GM18526 (cell line): ENCODE measurements around the gene SHH.

Experiments
- POLR2A ChIP-seq: IDR thresholded peaks from 3 replicates; pipeline ENCODE4 v1.6.1; 2011; ENCODE audit not compliant: insufficient read length; ENCODE audit errors: extremely low read depth

The SHH gene

DNA sequence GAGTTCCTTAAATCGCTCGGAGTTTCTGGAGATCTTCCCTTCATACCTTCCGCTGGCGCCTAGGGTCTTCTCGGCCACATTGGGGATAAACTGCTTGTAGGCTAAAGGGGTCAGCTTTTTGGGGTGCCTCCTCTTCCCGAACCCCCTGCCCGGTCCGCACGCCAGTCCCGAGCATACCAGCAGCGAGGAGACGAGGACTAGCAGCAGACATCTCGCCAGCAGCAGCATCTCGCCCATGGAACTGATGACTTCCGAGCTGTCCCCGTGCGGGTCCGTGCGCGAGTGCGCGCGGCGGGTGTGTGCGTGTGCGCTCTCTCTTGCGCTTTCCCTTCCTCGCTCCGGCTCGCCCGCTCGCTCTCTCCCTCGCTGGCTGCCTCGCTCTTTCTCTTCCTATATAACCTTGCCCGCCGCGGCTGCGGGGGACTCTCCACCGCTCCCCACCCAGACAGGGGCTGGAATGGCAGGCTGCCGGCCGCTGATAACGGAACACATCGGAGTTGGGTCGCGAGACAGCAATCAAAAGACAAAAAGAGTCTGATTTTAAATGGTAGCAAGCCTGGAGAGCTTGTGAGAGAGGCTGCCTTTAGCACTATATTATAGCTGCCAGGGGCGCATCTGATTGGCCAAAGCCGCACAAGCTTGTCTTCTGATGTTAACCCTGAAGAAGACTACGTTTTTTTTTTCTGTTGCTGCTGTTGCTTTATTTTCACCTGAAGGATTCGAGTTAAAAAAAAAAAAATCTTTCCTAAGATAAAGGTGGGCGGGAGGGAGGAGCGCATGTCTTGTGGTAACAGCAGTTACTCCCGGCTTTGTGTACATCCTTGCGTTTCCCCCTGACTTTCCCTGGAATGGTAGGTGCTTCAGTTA lies at the start of gene SHH:
TSS of gene SHH (minus strand) at position 569 of the 867 bp plus-strand sequence. CDS start at position 228, 341 bp downstream.
- no peak for TF ChIP-seq POLR2A

DNA sequence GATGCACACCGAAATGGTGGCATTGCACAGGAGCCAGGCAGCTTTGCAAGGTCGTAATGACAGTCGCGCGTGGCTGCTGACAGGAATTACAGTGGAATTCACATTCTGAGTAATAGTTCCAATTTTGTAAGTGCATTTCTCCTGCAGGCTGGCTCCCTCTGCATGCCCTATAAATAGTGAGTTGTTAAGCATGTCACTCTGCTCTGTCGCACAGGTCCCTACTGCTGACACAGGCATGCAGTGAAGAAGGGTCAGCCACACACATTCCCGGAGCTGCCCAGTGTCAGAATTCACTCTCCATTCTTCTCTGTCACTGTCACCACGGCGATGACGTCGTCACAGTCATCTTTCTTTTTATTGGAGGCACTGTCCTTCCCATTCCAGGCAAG lies 49.2 kb upstream of the SHH start:
- TF ChIP-seq POLR2A = no peak

DNA sequence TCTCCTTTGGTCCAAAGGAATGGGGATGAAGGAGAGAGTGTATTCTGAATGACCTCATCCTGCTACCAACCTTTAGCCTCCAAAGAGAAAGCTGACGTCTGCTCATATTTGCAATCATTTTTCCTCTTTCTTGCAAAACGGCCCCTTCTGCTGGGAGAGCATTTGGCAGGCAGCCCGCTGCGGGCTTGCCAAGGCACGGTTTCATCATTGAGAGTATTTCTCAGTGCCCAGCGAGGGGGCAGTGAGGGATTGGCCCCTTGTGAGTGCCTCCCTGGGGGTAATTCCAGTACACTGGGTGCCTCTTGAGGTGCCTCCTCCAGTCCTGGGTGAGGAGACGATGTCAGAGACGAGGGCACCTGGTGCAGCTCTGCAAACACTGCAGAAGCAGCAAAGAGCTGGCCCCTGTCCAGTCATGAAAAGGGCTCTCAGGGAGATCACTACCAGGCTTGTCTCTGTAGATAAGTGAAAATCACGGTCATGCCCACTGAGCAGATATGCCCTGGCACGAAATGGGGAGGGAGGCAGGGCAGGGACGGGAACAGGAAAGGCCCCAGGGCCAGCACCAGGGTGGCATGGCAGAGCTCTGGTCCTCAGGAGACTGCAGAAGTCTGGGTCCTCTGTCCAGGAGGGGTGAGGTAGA lies 48.7 kb upstream of the SHH start:
- TF ChIP-seq POLR2A = no peak

DNA sequence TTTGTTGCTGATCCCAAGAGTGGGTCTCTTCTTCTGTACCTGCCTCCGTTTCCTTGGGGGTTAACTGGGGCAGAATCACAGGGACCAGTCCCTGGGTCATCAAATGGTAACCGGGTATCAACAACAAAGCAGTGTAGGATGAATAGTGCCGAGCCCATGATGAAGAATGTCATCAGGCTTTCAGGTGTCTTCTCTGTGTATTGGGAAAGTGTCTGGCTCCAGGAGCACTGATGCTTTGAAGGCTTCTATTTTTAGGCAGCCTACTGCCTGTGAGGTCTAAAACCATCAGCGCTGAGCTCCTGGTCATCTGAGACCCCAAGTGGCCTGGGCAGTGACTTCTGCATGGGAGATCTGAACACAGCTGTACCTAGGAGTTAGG lies 48.2 kb upstream of the SHH start:
- no peak for TF ChIP-seq POLR2A

DNA sequence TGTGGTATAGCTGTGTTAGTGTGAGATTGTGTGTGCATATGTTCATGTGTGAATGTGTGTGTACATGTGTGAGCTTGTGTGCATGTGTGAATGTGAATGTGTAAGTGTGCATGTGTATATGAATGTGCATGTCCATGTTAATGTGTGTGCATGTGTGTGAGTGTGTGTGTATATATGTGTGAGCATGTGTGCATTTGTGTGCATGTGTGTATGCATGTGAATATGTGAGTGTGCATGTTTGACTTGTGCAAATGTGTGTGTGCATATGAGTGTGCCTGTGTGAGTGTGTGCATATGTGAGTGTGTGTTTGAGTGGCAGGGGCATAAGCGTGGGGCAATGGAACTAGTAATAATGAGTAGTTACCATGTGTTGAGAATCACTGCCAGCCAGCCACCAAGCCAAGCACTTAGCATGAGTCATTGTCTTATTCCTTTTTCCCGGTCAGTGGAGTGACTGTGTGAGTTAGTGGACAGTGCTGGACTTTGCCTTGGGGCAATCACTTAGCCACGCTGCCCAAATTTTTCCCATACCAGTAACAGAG lies 46.3 kb upstream of the SHH start:
- no peak for TF ChIP-seq POLR2A

DNA sequence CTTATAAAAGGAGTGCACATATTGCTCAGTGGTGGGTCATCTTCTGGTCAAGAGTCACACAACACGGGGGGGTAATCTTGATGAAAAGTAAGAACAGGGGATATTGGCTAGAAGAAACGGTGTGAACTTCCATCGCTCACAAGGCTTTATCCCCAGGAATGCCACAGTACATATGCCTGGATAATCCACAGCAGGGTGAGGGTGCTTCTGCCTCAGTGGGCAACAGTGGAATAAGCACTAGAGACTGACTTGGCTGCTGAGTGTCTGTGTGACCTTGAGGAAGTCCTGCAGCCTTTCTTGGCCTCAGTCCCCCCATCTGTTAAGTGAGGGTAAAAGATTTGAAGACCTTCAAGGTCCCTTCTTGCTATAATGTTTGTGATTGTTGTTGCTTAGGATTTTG lies 44.9 kb upstream of the SHH start:
- no peak for TF ChIP-seq POLR2A

DNA sequence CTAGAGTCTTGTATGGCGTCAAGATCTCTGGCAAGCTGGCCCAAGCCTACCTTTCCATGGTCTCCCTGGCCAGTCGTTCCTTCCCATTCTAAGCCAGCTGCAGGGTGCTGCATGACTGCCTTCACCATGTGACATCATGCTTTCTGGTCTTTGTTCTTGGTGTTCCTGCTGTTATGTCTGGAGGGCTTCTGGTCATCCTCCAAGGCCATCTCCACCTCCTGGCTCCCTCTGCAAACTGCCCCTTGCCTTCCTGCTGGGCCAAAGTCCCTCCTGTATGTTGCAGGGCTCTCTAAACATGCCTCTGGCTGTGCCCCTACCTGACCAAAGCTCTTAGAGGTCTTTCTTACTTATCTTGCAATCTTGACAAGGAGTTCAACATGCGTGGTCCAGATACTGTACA lies 44.4 kb upstream of the SHH start:
- TF ChIP-seq POLR2A = no peak

DNA sequence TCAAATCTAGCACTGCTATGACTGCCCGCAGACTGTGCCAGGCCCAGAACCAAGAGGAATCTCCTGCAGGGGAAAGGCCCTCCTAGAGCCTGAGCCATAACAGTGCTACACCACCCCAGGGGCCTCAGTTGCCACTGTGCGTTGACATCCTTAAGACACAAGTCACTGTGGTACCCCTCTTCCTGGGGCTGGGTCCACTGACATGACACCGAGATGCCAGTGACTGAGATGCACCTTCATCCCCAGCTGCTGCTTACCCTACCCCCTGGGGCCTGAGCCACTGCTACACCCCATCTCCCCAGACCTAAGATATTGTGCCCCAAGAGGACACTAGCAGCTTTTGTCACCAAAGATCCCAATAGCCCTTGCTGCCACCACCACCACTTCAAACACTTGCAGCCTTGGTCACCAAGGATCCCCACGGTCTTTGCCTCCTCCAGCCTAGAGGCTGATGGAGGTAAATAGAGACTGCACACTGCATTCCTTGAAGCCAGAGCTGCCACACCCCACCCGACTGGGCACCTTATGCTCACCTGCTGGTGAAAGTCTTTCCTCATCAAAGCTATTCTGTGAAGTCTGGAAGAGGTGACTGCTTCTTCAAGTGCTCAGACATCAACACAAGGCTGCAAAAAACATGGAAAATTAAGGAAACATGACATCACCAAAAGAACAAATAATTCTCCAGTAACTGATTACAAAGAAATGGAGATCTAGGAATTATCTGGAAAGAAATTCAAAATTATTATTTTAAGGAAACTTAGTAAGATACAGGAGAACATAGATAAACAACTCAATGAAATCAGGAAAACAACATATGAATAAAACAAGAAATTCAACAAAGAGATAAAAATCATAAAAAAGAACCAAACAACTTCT lies 40.4 kb upstream of the SHH start:
- no peak for TF ChIP-seq POLR2A

DNA sequence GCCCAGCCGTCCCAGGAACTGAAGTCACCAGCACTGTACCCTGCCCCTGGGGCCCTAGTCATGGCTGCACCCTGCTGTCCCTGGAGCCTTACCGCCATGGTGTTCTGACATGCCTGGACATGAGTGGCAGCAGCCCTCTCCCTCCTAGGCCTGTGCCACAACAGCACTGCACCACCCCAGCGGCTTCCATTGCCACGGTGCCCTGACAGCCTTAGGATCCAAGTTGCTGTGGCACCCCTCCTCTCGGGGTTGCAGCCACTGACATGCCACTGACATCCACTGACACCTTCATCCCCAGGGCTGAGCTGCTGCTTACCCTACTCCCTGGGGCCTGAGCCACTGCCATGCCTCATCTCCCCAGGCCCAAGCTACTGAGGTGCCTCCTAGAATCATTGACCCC lies 39.6 kb upstream of the SHH start:
- no peak for TF ChIP-seq POLR2A

DNA sequence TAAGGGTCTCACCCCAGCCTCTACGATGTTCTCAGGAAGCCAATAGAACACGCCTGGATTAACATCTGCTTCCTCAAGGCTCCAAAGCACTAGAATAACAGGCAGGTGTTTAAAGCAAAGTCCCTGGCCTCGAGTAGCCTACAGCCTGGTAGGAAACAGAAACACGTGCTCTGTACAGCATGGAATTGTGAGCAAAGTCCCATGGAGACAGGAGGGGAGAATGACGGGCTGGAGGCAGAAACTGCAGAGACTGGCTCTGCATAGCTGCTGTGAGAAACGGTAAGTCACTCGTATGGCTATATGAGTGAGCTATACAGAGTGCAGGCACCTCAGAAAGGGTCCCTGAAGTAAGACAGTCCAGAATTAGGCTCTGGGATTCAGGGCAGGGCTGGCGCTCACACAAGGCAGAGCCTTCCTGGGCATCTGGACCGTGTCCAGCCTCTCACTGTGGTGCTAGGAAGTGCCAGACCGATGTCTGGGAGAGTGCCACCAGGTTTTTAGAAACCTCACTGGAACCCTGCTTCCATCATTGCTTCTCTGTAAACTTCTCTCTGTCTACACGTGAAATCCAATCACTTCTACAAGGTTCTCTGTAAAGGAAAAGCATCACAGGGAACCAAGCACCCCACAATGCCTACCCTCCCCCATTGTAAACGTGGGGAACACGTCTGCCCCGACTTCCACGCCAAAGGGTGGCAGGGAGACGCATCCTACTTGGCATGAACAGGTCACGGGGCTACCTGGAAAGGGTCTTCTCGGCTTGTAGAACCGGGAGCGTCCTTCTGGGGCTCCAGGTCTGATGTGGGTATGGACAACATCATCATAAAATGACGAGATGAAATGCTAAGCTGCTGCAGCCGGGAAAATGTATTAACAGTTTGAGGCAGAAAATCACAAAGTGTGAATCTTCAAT lies 38.8 kb upstream of the SHH start:
- TF ChIP-seq POLR2A = no peak

DNA sequence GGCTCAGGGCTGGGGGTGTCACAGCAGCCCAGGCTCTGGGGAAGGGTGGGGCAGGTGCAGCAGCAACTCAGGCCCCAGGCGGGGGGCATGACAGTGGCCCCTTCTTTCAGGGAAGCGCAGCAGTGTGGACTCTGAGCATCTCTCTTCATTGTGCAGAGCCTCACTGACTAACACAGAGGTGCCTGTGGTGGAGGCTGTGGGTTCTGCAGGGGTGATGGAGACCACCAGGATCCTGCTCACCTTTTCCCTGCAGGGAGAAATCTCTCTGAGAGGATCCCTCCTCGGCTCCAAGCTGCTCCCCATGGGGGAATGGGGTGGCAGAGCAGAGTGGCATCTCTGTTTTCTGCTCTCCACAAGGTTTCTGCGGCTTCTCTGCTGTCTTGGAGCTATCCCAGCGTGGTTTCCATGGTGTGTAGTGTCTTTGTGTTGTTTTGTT lies 37.8 kb upstream of the SHH start:
- TF ChIP-seq POLR2A = no peak

DNA sequence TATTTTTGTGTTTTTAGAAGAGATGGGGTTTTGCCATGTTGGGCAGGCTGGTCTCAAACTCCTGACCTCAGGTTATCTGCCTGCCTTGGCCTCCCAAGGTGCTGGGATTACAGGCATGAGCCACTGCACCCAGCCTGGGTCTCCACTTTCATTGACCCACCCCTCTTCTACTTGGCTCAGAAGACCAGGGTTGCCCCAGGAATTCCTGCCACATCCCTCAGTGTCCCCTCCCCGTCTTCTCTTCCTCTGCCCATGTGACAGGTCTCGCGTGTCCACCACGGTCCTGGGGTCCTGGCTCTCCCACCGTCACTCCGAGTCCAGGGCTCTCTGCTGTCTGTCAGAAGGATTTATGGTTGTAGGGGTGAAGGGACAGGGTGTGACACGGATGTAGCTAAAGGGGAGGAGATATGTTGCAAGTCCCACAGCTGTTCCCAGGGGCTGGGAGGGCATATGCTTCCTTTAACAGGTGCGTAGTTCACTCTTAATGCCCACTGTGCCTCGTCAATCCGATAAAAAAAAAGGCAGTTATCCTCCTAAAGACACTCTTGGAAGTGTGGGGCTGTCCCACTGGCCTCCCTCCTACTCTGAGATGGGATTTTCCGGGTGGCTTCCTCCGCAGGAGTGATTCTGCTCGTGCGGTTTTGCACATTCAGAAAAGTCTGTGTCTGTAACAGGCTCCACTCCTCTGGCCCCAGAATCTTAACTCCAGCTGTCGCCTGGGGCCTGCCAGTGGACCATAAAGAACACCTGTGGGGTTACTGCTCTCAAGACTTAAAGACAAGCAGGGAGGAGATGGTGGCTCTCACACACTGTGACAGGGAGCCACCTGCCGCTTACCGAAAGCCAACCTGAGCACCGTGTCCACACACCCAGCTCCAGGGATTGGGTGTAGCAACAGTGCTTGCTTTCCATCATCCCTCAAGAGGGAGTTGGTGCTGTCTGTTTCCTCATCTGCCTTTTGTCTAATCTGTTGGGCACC lies 36.7 kb upstream of the SHH start:
- no peak for TF ChIP-seq POLR2A

DNA sequence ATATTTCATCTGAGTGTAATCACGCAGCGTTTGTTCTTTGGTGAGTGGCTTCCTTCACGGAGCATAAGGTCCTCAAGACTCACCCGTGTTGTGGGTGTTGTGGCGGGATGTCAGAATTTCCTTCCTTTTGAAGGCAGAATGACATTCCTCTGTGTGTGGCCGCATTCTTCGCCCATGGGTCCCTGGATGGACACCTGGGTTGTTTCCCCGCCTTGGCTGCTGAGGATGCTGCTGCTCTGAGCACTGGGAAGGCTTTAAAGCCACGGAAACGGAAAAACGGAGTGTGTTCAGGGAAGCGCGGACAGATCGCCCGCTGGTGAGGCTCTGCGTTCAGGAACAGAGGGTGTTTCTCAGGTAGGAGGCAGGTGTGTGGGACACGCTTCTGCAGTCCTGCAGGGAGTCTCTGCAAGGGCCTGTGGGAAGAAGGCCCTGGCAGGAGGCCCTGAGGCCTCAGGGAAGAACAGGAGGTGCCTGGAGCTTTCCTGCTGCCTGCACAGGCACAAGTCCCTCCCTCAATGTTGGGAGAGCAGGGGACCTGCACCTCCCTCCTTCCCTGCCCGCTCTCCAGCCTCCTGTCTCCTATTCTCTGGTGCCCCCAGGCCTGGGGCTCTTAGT lies 35.7 kb upstream of the SHH start:
- TF ChIP-seq POLR2A = no peak
